Endothelial cell of umbilical vein (primary cell): ENCODE results near the gene TSPEAR. TPM values are rescaled to one million over a fixed set of nuclear protein-coding genes. Genes with fewer than 3 reads are reported as not detected.

Experiments
- BruUV-seq: library from RNA; stranded (reverse); fragments of 400-500 nt; replicated peaks from 2 replicates; lab custom pipeline; 2021; lab: Mats Ljungman, UMichigan
- CTCF ChIA-PET: fragments of 300-600, 350-600 bp; sonication (Branson Sonifier 250); formaldehyde crosslinking; loops from one replicate; lab custom pipeline; 2021; ENCODE audit warnings: antibody characterized with exemption, inconsistent platforms; lab: Charles Lee
- POLR2A ChIA-PET: fragments of 300-600, 350-600 bp; sonication (Branson Sonifier 250); formaldehyde crosslinking; loops from one replicate; lab custom pipeline; 2021; ENCODE audit warnings: antibody characterized with exemption, inconsistent platforms; lab: Charles Lee
- DNase-seq: peaks from one replicate; pipeline ENCODE4 v3.0.0-alpha.2; 2011; ENCODE audit warnings: low read depth, low spot score
- FAIRE-seq: peaks from 2 replicates; lab custom pipeline; 2011; peaks lifted over from hg19 to GRCh38; lab: Jason Lieb, UNC
- H2AFZ ChIP-seq: 2 replicates; pipeline ENCODE4 v1.6.0; 2012; ENCODE audit warnings: low read depth, low read length, control low read depth, inconsistent platforms
- H3K27ac ChIP-seq: 2 replicates; pipeline ENCODE4 v1.5.1; 2011; ENCODE audit warnings: low read depth, mild to moderate bottlenecking, control low read depth, low read length, moderate library complexity; ENCODE audit not compliant: insufficient read depth
- H3K27me3 ChIP-seq, 2 experiments: 2 replicates each; pipeline versions ENCODE4 v1.6.0 to v1.6.1; 2011; ENCODE audit warnings: low read length in 2 of 2, mixed read lengths in 1 of 2; ENCODE audit not compliant: control insufficient read depth in 2 of 2, insufficient read depth in 2 of 2
- H3K36me3 ChIP-seq, 2 experiments: 2 replicates in 1 of 2; 3 replicates in 1 of 2; pipeline ENCODE4 v1.5.1; 2011; ENCODE audit warnings: low read length in 2 of 2, mild to moderate bottlenecking in 1 of 2, moderate library complexity in 1 of 2; ENCODE audit not compliant: control insufficient read depth in 2 of 2, insufficient read depth in 2 of 2; ENCODE audit errors: extremely low read depth in 1 of 2
- H3K4me1 ChIP-seq: 3 replicates; pipeline ENCODE4 v1.5.1; 2011; ENCODE audit warnings: mild to moderate bottlenecking, low read length; ENCODE audit not compliant: control insufficient read depth, insufficient read depth; ENCODE audit errors: extremely low read depth
- H3K4me2 ChIP-seq: 2 replicates; pipeline ENCODE4 v1.6.1; 2011; ENCODE audit warnings: low read length, control low read depth, mixed read lengths; ENCODE audit not compliant: insufficient read depth
- H3K4me3 ChIP-seq, 3 experiments: fragments of 200-600 bp in 1 of 3; sonication (generic), shearing (Covaris generic) in 1 of 3; replicated peaks in 1 of 3; 2 replicates each; pipeline ENCODE4 v1.5.1; 2011 to 2016; ENCODE audit warnings: control low read depth in 3 of 3, low read length in 3 of 3, mild to moderate bottlenecking in 2 of 3, inconsistent platforms in 1 of 3, low read depth in 1 of 3, moderate library complexity in 1 of 3; ENCODE audit not compliant: insufficient read depth in 1 of 3
- H3K79me2 ChIP-seq: 2 replicates; pipeline ENCODE4 v1.6.0; 2012; ENCODE audit warnings: low read length, inconsistent platforms; ENCODE audit not compliant: control insufficient read depth, insufficient read depth
- H3K9ac ChIP-seq: replicated peaks from 2 replicates; pipeline ENCODE3; 2011; ENCODE audit warnings: low read length, control low read depth; ENCODE audit not compliant: insufficient read depth; ENCODE audit errors: extremely low read depth
- H3K9me1 ChIP-seq: replicated peaks from 3 replicates; pipeline ENCODE4 v1.6.0; 2011; ENCODE audit warnings: mild to moderate bottlenecking, low read length; ENCODE audit not compliant: control insufficient read depth, insufficient read depth; ENCODE audit errors: extremely low read depth
- H3K9me3 ChIP-seq: replicated peaks from 2 replicates; pipeline ENCODE4 v1.5.1; 2012; ENCODE audit warnings: low read length, inconsistent platforms; ENCODE audit not compliant: control insufficient read depth, insufficient read depth
- H4K20me1 ChIP-seq: replicated peaks from 2 replicates; pipeline ENCODE3; 2011; ENCODE audit warnings: mild to moderate bottlenecking, low read length; ENCODE audit not compliant: control insufficient read depth, insufficient read depth; ENCODE audit errors: extremely low read depth
- CTCF ChIP-seq, 2 donors: IDR thresholded peaks; 1 replicate in 1 of 2; 2 replicates in 1 of 2; pipeline ENCODE4 v1.5.1; 2011; ENCODE audit warnings: low read length in 2 of 2, mild to moderate bottlenecking in 2 of 2, moderate library complexity in 2 of 2, control low read depth in 1 of 2, inconsistent platforms in 1 of 2, low read depth in 1 of 2; ENCODE audit not compliant: insufficient read depth in 1 of 2; ENCODE audit errors: extremely low read depth in 1 of 2
- EZH2 ChIP-seq: IDR thresholded peaks from 2 replicates; pipeline ENCODE4 v1.6.1; 2012; ENCODE audit warnings: borderline replicate concordance, low read depth, mild to moderate bottlenecking, moderate library complexity, low read length, inconsistent platforms; ENCODE audit not compliant: severe bottlenecking
- GATA2 ChIP-seq: IDR thresholded peaks from 2 replicates; pipeline ENCODE4 v1.7.0; 2011; ENCODE audit warnings: low read depth, mild to moderate bottlenecking, moderate library complexity, mixed read lengths, low read length; ENCODE audit not compliant: insufficient read length, insufficient read depth
- JUN ChIP-seq: IDR thresholded peaks from 2 replicates; pipeline ENCODE4 v1.6.1; 2011; ENCODE audit warnings: borderline replicate concordance, low read depth; ENCODE audit not compliant: insufficient read length, insufficient read depth
- MAX ChIP-seq: IDR thresholded peaks from 2 replicates; pipeline ENCODE4 v1.6.1; 2011; ENCODE audit not compliant: insufficient read depth, insufficient read length
- MYC ChIP-seq: IDR thresholded peaks from one replicate; pipeline ENCODE4 v1.6.1; 2011; ENCODE audit warnings: mild to moderate bottlenecking, low read depth, low read length
- POLR2AphosphoS5 ChIP-seq: IDR thresholded peaks from 2 replicates; pipeline ENCODE4 v1.6.1; 2012; ENCODE audit warnings: low read depth, mild to moderate bottlenecking, control low read depth, low read length, moderate library complexity; ENCODE audit not compliant: insufficient read depth
- dilution Hi-C: fragments of 300-500 bp; cut with MboI; formaldehyde crosslinking; loops from one replicate; pipeline ENCODE4 v1.15.0; 2019; ENCODE audit warnings: low sequenced_read_pairs; ENCODE audit not compliant: extremely low pct_ligation_motif_present
- intact Hi-C: fragments of 100-400 bp; cut with micrococcal nuclease; formaldehyde crosslinking; loops from one replicate; pipeline ENCODE4 v1.10.0; 2022
- polyA plus RNA-seq, 4 experiments: library from polyadenylated mRNA; depleted of rRNA in 3 of 4; stranded (reverse) in 3 of 4; unstranded in 1 of 4; fragments of >200 nt; gene quantifications; 2 replicates each; pipeline versions ENCODE4 v1.2.1 to v1.2.3, GENCODE V29; 2011 to 2012; ENCODE audit warnings: missing spikeins in 1 of 4
- total RNA-seq: library from RNA; stranded (reverse); gene quantifications from 2 replicates; pipeline ENCODE4 v1.2.3, GENCODE V29; 2021

TSPEAR gene
- total and polyA plus RNA-seq, 2 donors (not counting 3 experiments of a cell fraction or from before 2014, with no cell fraction given): 0.01 TPM; not detected in 1

- no peak for TF ChIP-seq POLR2AphosphoS5
- TF ChIP-seq JUN: no peak
- no peak for TF ChIP-seq CTCF (IDR thresholded peaks at IDR 0.05; ENCODE audit: extremely low read depth in 1 of 2, insufficient read depth in 1 of 2, low read depth in 1 of 2, low read length in 2 of 2)
- no peak for TF ChIP-seq MYC
- TF ChIP-seq MAX: no peak
- TF ChIP-seq GATA2: no peak
- TF ChIP-seq EZH2: no peak
- Histone ChIP-seq H3K27ac (no peak overlapping the region), H3K9ac (no peak overlapping the region), H3K4me3 (no peak overlapping the region), H3K4me1 (no peaks in the 10 kb centered on the region), H4K20me1 (no peaks in the 10 kb centered on the region), H3K36me3 (no peaks in the 10 kb centered on the region), H3K27me3 (peaks cover 1 to 3% of the 10 kb centered on the region in 2 experiments), H3K4me2 (no peak overlapping the region), H2AFZ (no peak overlapping the region), H3K9me1 (no peaks in the 10 kb centered on the region), H3K9me3 (no peaks in the 10 kb centered on the region), H3K79me2 (no peaks in the 10 kb centered on the region)
- dilution Hi-C loops: no loop called here
- DNase-seq: no peak
- no peak for FAIRE-seq
- POLR2A ChIA-PET: no interaction called here
- intact Hi-C loops: loop anchor here (5.0 kb wide), 1 partner anchor 44 kb away; no protein-coding TSS in a partner anchor
- no TSS peak for BruUV-seq
- CTCF ChIA-PET: no interaction called here
Observed at GRCh38 chr21:44606495-44606894, 104.9 kb downstream of the TSPEAR start.
